ENCODE results near the gene VGLL4. TPM values are rescaled to one million over a fixed set of nuclear protein-coding genes. Genes with fewer than 3 reads are reported as not detected.

VGLL4 gene
- polyA plus RNA-seq, 2 of the 4 experiments (the other 2 are of a cell fraction) = 24.7 to 28.1 TPM

DNA sequence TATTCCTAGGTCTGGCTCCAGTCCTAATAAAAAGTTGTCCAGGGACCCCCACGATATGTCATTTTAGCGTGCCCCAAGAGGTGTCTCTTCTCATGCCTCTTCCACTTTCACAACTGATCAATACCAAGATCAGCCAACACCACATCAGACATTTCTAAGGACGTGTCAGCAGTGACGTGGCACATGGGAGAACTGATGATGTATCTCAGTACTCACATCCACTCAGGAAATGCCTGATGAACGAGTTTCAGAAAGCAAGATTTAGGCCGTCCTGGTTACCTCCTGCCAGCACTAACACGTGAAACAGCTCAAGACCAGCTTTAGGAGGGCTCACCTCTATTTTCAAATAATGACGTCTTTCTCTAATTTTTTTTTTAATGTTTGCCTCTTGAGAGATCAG, 19.6 kb downstream of the VGLL4 start:
- Histone ChIP-seq H3K9me3 (no peaks in the 10 kb centered on the region), H3K4me1 (0 out of 3 replicates have a peak, but pooled peaks cover 6% of the 10 kb centered on the region), H3K4me2 (no peak overlapping the region), H3K27ac (no peak overlapping the region), H3K4me3 (no peak overlapping the region)
- 90% methylated on average over 8 of the region's 8 CpGs for WGBS (ENCODE audit: missing lambda C conversion rate)
- CTCF ChIA-PET = interaction anchor here (0.9 to 1.5 kb wide), 2 partner anchors 11 to 14 kb away, joined by 4 read pairs; no protein-coding TSS in a partner anchor
- TF ChIP-seq ZNF302 (CRISPR knock-in tag; IDR thresholded peaks at IDR 0.05) = no peak
- TF ChIP-seq RCOR1 (IDR thresholded peaks at IDR 0.05; ENCODE audit: low read depth, low read length) = no peak
- no peak for TF ChIP-seq RAD21 (conservative IDR thresholded peaks at IDR 0.05 in 1 of 2, IDR thresholded peaks at IDR 0.05 in 1 of 2)
- TF ChIP-seq HEYL (CRISPR knock-in tag; IDR thresholded peaks at IDR 0.05) = no peak
- TF ChIP-seq RNF2 (IDR thresholded peaks at IDR 0.05; ENCODE audit: borderline replicate concordance, low read depth) = no peak
- TF ChIP-seq BCL3 (IDR thresholded peaks at IDR 0.05) = no peak
- no peak for TF ChIP-seq MAZ (IDR thresholded peaks at IDR 0.05; ENCODE audit: borderline replicate concordance, low read depth, low read length)
- no peak for TF ChIP-seq HES2 (IDR thresholded peaks at IDR 0.05)
- no peak for TF ChIP-seq POLR2AphosphoS2 (conservative IDR thresholded peaks at IDR 0.05; ENCODE audit: low read length)
- no peak for TF ChIP-seq HOXB13 (CRISPR knock-in tag; IDR thresholded peaks at IDR 0.05; ENCODE audit: low read depth)
- TF ChIP-seq GATA3 (IDR thresholded peaks at IDR 0.05; ENCODE audit: borderline replicate concordance) = no peak
- TF ChIP-seq USF2 (IDR thresholded peaks at IDR 0.05) = no peak
- TF ChIP-seq MAFK (IDR thresholded peaks at IDR 0.05; ENCODE audit: partially characterized antibody) = no peak
- TF ChIP-seq EHMT2 (IDR thresholded peaks at IDR 0.05; ENCODE audit: low read depth) = no peak
- no peak for FAIRE-seq
- DNase-seq (ENCODE audit: low read depth in 1 of 2, low spot score in 1 of 2) = no peak
- ATAC-seq = no peak
- POLR2A ChIA-PET = no interaction called here

DNA sequence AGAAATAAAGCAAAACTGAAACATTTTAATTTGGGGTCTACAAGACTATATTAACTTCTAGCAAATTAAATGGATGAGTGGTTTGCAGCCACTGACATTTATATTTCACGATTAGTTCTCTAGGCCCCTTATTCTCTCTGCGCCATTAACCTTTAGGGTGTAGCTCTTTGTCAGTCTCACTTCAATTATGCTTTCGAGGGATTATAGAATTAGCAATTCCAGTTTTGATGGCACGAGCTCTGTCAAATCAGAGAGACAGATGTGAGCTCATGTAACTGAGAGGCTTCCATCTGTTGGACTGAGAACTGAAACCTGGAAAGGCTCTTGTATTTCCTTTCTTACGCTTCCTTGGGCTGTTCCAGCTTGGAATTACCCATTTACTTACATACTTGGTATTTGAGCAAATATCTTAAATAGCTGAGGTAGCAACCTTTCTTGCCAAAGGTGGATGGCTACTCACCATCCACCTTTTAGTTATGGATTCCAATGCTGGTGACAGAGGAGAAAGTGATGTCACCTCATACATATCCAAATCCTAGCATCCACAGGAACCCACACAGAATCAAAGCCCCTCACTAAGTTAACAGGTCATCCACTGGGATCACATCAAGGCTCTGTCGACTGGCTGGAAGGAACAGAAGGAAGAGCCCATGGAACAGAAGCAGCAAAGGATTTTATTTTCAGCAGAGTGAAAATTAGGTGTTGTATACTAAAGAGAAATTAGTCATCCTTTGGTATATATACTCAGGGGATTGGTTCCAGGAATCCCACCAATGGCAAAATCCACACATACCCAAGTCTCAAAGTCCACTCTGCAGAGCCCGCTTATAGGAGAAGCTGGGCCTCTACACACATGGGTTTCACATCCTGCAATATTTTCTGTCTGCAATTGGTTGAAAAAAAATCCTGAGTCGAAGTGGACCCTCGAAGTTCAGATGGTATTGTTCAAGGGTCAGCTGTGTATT, 20.8 kb downstream of the VGLL4 start:
- WGBS (ENCODE audit: missing lambda C conversion rate) = 86% methylated on average over 9 of the region's 9 CpGs
- ATAC-seq (no peak), FAIRE-seq (no peak), DNase-seq (ENCODE audit: low read depth in 1 of 2, low spot score in 1 of 2) (no peak)
- no peak overlapping the region for H3K27ac ChIP-seq
- no peaks in the 10 kb centered on the region for H3K9me3 ChIP-seq
- peak overlapping the region; percentile 18; the same call in 1 of the 3 replicates for H3K4me2 ChIP-seq
- 0 out of 3 replicates have a peak, but pooled peaks cover 10% of the 10 kb centered on the region for H3K4me1 ChIP-seq
- ChIA-PET CTCF (interaction anchor here (0.6 to 1.5 kb wide), 7 partner anchors 15 to 245 kb away, joined by 3 to 4 read pairs (median 3); no protein-coding TSS in a partner anchor), POLR2A (no interaction called here)
- H3K4me3 ChIP-seq = no peak overlapping the region
- no peak for TF ChIP-seq FOXS1 (CRISPR knock-in tag; IDR thresholded peaks at IDR 0.05)
- TF ChIP-seq ZFP36 (IDR thresholded peaks at IDR 0.05; ENCODE audit: borderline replicate concordance, partially characterized antibody) = no peak
- TF ChIP-seq MAX (IDR thresholded peaks at IDR 0.05) = no peak
- no peak for TF ChIP-seq JUNB (IDR thresholded peaks at IDR 0.05)
- no peak for TF ChIP-seq CEBPB (IDR thresholded peaks at IDR 0.05)
- TF ChIP-seq CBX8 (IDR thresholded peaks at IDR 0.05) = no peak
- no peak for TF ChIP-seq RCOR1 (IDR thresholded peaks at IDR 0.05; ENCODE audit: low read depth, low read length)
- no peak for TF ChIP-seq TP53 (CRISPR knock-in tag; IDR thresholded peaks at IDR 0.05)
- TF ChIP-seq RAD21 (conservative IDR thresholded peaks at IDR 0.05 in 1 of 2, IDR thresholded peaks at IDR 0.05 in 1 of 2) = no peak
- TF ChIP-seq HOXA7 (CRISPR knock-in tag; IDR thresholded peaks at IDR 0.05) = no peak
- TF ChIP-seq HOXB5 (CRISPR knock-in tag; IDR thresholded peaks at IDR 0.05) = no peak
- no peak for TF ChIP-seq PHF8 (IDR thresholded peaks at IDR 0.05; ENCODE audit: borderline replicate concordance, low read depth)
- no peak for TF ChIP-seq EP300 (IDR thresholded peaks at IDR 0.05)
- TF ChIP-seq, protein P1, sequence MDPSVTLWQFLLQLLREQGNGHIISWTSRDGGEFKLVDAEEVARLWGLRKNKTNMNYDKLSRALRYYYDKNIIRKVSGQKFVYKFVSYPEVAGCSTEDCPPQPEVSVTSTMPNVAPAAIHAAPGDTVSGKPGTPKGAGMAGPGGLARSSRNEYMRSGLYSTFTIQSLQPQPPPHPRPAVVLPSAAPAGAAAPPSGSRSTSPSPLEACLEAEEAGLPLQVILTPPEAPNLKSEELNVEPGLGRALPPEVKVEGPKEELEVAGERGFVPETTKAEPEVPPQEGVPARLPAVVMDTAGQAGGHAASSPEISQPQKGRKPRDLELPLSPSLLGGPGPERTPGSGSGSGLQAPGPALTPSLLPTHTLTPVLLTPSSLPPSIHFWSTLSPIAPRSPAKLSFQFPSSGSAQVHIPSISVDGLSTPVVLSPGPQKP (IDR thresholded peaks at IDR 0.05; ENCODE audit: low read depth, low read length) = no peak
- no peak for TF ChIP-seq PBX3 (IDR thresholded peaks at IDR 0.05)

All from A549 (cell line).